CD4-positive, alpha-beta T cell treated with Interleukin-6 for 4 hours (primary cell): ENCODE results near the gene POLR2I.
"Not testable (repeated sequence)": the region's sequence is repeated elsewhere in the genome, so short reads cannot be mapped to it uniquely, and the experiment has no call there.

ENCODE experiments used
- DNase-seq: peaks from one replicate; pipeline ENCODE4 v3.0.0-alpha.2; 2020; ENCODE audit warnings: mixed read lengths

POLR2I gene

DNA sequence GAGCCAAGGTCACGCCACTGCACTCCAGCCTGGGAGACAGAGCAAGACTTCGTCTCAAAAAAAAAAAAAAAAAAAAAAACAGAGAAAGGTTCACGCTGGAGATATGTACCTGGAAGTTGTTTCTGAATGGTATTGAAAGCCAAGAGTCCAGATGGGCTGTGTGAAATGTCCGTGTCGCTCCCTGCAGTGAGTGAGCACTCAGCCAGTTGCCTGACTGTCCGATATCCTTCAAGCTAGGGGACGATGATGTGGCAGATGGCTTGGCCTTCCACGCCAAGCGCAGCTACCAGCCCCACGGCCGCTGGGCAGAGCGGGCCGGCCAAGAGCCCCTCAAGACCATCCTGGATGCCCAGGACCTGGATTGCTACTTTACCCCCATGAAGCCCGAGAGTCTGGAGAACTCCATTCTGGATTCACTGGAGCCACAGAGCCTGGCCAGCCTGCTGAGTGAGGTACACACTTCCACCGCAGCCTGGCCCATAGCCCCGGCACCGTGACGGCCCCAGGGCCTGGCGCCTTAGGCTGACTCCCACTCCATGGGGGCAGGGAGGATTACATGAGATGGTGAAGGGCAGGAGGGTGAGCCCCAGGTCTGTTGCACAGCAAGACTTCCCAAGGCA lies 15.4 kb downstream of the POLR2I start:
- no peak for DNase-seq

DNA sequence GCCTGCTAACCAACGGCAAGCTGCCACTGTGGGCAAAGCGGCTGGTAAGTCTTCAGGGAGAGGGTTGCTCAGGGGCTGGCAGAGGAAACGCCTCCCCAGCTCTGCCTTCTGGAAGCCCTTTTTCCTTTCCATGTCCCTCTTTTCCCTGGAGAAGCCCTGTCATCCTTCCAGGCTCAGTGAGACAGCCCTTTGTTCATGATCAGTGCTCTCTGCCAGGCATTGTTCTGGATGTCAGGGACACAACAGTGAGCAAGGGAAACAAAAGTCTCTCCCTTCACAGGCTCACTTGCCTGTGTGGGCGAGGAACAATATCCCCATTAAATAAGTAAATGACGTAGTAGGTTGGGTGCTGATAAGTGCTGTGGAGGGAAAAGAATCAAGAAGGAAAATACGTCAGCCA lies 17.6 kb downstream of the POLR2I start:
- DNase-seq = no peak

DNA sequence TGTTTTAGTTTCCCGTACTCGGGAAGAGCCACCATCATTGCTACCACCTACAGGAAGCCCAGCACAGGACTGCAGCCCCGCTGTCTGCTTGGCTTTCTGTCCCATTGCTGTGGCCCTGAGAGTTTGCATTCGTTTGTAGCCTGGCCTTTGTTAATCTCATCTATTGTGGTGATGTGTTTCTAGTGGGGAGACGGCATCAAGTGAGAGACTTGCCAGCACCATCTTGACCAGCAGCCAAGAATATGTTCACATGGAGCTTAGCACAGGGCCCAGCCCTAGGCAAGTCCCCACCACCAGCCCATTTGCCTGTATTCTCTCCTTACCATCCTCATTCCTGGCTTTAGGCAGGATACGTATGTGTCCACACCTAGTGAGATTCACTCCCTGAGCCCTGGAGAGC lies 21.0 kb downstream of the POLR2I start:
- DNase-seq = no peak

DNA sequence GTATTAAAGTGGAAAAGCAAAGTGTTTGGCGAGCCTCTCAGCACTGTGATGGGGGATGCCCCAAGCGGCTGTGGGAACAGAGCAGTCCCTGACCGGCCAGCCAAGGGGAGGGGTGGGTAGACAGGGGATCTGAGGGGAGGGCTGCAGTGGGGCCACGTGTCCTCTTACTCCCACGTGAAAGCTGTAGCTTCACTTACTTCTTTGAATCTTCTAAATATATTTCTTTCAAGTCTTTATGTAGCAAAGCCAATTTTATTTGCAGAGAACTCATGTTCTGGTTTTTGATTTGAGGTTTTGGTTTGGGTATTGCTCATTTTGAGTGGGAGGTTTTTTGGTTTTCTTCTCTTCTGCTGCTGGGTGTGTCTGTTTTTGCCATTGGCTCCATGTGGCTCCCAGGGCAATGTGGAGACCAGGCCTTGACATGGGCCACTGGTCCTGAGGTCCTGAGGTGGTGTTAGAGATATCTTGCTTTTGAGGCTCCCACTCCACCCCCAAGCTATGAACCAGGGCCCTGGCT lies 21.5 kb downstream of the POLR2I start:
- no peak for DNase-seq

DNA sequence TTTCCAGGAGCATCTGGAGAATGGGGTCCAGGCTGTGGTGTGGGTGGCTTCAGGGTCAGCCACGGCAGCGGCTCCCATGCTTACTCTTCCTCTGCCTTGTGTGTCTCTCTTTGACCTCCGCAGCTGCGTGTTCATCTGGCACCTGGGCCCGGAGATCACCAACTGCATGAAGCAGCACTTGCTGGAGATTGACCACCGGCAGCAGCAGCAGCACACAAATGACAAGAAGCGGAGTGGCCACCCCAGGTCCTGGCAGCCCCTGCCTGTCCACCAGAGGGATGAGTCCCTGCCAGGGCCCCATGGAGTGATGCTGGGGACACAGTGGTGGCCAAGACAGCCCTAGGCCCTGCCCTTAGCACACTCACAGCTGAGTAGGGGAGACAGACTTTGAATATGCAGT lies 22.1 kb downstream of the POLR2I start:
- no peak for DNase-seq

DNA sequence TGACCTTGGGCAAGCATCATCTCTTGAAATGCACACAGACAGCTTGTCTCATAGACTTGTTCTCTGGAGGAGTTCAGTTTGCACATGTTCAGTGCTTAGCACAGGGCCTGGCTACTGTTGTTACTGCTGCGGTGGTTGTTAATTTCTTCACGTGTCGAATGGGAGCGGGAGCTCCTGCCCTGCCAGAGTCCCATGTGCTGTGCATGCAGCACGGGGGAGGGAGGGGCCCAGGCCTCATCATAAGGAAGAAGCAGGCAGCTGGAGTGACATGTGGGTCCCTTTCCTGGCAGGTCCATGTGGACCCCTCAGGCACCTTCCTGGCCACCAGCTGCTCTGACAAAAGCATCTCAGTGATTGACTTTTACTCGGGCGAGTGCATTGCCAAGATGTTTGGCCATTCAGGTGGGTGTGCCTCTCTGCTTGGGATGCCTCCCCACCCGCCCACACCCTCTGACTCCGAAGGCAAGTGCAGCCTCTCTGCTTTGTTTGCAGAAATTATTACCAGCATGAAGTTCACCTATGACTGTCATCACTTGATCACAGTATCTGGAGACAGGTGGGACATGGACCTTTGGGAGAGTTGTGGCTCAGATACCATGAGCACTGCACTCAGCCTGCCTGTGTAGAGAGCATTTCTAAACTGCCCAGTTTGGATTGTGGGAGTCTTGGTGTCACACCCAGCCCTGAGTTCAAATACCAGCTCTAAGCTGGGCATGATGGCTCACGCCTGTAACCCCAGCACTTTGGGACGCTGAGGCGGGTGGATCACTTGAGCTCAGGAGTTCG lies 23.6 kb downstream of the POLR2I start:
- DNase-seq = no peak

DNA sequence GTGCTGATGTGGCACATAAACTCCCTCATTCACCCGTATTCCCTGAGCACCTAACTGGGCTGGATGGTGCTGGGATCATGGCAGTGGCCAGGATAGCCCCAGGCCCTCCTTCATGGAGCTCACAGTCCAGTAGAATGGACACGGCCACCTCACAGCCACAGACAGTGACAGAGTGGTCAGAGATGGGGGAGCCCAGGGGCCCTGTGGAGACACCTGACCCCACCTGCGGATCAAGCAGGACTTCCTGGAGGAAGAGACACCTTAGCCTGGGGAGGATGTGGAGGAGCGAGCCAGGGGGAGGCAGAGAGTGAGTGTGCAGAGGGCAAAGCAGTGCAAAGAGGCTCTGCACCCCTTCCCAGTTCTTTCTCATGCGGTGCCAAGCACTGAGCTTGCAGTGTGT lies 24.8 kb downstream of the POLR2I start:
- DNase-seq = no peak

DNA sequence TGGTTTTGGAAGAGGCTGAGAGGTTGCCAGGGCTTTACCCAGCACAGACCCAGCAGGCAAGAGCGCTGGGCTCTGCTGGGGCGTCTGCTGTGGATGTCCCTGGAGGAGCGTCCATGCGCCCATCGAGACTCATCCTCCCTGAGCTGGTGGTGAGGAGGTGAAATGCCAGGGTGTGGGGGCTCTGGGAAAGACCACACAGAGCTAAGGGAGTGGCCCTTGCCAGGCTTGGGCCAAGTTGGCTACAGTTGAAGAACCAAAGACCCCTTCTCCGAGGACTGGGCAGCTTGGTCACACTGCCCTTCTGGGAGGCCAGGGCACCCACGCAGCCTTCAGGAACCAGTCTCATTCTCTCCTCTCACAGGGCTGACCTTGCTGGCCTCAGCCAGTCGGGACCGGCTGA lies 28.3 kb downstream of the POLR2I start:
- no peak for DNase-seq

DNA sequence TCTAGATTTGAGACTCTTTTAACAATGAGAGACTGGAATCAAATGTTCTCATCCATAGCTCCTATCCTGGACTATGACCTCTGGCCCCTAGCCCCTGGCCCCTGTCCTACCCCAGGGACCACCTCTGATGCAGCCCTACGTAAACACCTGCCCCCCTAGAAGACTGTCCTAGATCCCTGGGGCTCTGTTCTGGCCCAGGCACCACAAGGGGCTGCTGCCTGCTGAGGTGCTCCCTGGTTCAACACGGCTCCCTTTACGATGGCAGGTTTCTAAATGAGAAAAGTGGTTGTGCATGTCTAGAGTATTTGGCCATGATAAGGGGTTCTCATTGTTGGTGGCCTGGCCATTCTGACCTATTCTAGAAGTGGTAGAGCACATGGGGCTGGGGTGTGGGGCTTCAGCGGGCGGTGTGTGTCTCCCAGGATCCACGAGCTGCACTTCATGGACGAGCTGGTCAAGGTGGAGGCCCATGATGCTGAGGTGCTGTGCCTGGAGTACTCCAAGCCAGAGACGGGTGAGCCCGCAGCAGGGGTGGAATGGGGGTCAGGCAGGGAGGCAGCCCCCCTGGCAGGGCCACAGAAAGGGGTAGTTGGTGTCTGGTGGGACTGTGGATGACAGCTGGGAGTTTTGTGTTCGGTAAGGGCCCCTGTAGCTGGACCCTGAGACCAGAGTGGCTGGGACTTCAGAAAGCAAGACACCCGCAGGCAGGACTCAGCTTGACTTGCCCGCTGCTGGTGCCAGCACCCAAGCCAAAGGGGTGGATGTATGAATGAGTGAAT lies 30.3 kb downstream of the POLR2I start:
- DNase-seq = no peak

DNA sequence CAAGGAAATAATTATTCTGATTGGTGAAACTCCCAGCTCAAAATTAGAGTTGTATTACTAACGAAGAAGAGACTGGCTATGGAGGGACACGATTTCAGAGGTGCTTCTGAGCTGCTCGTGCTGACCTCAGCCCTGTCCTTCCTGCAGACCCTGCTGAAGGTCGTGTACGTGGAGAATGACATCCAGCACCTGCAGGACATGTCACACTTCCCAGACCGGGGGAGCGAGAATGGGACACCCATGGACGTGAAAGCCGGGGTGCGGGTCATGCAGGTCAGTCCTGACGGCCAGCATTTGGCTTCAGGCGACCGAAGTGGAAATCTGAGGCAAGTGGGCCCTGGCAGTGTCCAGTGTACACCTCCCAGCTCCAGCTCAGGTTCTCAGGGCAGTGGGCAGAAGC lies 31.8 kb downstream of the POLR2I start:
- no peak for DNase-seq

DNA sequence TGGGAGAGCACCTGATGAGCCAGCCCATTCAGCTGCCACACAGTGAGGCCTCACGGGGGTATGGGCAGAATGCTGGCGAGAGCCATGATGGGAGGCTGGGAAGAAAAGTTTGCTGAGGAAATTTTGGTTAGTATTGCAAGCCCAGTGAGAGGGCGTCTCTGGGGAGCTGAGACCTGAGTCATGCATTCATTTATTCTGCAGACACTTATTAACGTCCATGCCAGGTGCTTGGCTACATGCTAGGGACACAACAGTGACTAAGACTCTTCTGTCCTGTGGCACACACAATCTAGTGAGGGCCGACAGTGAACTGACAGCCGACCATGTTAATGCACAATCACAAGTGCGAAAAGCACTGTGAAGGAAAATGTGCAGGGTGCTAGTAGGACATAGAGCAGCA lies 32.8 kb downstream of the POLR2I start:
- no peak for DNase-seq

DNA sequence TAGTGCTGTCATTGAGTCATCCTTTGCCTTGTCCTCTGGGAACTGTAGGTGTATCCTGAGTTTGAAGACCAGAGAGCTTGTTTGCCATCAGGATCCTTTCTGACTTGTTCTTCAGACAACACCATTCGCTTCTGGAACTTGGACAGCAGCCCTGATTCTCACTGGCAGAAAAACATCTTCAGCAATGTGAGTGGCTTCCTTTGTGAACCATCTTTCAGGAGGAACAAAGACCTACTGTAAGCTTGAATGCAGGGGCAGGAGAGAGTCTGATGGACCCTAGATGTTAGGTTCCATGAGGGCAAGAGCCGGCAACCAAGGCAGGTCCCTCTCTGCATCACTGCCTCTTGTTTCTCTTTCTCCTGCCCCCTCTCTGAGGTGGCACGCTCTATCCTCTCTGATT lies 33.3 kb downstream of the POLR2I start:
- DNase-seq = no peak

DNA sequence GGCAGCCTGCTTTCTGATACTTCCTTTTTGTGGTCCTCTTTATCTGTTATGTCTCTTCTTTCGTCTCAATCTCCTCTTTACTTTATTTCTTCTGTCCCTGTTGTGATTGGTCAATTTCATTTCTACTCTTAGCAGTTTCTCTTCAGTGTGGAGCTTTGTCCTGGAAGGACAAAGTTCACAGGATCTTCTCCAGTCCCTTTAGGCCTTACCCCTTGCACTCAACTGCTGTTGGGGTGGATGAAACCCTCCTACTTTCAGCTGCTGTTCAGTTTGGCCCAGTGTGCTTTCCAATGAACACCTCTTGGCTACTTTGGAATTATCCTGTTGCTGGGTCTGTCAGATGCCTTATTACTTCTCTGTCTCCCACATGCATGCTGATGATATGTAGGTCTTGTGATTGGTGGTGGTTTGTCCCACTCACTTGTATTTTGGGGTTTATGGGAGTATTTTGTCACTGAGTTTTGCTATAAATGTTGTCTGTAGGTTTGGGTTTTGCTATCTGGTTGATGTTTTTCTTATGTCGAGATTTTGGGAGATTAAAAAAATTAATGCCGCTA lies 35.2 kb downstream of the POLR2I start:
- no peak for DNase-seq

DNA sequence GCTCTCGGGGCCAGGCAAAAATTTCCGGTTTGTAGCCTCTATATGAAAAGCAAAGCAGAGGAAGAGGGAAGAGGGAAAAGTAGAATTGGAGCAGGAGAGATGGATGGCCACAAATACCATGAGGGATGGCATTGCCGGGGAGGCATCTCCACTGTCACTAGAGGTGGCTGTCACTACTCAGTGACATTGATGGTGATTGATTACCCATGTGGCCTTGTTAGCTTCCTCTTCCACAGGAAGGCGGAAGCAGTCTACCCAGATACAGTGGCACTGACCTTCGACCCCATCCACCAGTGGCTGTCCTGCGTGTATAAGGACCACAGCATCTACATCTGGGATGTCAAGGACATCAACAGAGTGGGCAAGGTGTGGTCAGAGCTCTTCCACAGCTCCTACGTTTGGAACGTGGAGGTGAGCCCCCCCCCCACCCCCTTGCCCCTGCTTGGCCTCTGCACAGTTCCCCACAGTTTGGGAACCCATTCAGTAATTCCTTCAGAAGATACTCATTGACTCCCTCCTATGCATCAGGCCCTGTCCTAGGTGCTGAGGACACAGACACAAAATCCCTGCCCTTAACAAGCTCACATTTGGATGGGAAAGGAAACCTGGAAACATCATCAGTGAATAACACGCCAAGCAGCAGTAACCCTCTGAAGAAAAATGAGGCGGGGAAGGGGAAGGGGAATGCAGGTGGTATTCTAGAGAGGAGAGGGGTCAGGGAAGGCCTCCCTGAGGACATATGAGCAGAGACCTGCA lies 41.4 kb downstream of the POLR2I start:
- no peak for DNase-seq

DNA sequence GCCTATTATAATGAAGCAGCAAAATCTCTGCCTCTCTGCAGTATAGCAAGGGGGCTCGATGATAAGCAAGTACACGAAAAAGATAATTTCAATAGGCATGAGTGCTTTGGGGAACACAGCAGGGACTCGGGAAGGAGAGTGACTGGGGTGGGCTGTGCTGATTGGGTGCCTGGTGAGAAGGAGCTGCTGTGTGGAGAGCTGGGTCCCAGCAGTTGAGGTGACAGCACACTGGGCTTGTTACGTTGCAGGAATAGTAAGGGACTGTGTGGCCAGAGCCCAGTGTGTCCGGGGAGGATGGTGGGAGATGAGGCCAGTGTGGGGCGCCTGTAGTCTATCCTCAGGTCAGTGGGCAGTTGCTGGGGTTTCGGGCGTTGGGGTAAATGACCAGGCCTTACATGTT lies 42.6 kb downstream of the POLR2I start:
- no peak for DNase-seq

DNA sequence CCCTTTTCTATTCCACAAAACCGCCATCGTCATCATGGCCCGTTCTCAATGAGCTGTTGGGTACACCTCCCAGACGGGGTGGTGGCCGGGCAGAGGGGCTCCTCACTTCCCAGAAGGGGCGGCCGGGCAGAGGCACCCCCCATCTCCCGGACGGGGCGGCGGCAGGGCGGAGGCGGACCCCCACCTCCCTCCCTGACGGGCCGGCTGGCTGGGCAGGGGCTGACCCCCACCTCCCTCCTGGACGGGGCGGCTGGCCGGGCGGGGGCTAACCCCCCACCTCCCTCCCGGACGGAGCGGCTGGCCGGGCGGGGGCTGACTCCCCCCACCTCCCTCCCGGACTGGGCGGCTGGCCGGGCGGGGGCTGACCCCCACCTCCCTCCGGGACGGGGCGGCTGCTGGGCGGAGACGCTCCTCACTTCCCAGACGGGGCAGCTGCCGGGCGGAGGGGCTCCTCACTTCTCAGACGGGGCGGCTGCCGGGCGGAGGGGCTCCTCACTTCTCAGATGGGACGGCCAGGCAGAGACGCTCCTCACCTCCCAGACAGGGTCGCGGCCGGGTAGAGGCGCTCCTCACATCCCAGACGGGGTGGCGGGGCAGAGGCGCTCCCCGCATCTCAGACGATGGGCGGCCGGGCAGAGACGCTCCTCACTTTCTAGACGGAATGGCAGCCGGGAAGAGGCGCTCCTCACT lies 45.7 kb downstream of the POLR2I start:
- DNase-seq = not testable (repeated sequence)

DNA sequence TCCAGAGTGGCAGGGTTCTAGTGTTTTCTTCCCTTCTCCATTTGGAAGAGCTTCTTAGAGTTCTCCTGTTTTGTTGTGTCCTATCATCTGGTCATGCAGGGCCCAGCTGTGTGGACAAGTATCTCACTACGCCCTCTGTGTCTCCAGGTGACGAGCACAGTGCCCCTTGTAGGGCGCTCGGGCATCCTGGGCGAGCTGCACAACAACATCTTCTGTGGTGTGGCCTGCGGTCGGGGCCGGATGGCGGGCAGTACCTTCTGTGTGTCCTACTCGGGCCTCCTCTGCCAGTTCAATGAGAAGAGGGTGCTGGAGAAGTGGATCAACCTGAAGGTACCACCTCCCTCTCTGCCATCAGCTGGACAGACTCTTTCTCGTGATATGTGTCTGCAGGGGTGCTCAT lies 47.0 kb downstream of the POLR2I start:
- no peak for DNase-seq

DNA sequence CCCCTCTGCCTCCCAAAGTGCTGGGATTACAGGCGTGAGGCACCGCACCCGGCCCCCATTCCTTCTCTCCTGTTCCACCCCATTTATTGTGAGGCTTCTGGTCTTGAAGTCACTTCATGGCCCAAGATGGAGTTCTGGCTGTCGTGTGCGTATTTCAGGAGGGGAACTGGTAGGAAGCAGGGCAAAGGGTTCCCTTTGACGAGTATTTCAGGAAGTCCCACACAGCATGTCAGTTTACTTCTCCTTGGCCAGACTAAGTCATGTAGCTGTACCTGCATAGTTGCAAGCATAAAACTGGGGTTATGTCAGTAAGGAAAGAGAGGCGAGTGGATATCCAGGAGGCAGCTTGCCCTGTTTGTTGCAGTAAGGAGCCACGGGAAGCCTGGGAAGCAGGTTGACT lies 49.8 kb downstream of the POLR2I start:
- DNase-seq = no peak
